Measurements from ENCODE around the gene ESF1. TPM values are rescaled to one million over a fixed set of nuclear protein-coding genes. Genes with fewer than 3 reads are reported as not detected.

The ESF1 gene
- total and polyA plus RNA-seq, 7 donors = 9.0 to 22.8 (median 18.9) TPM

GRCh38 chr20:13816757-13817156 lies 32.0 kb upstream of the ESF1 start:
- intact Hi-C loops (cut with DNase I) = no loop called here
- Histone ChIP-seq H3K4me3 (no peak overlapping the region), H3K9me3 (peaks cover 6% of the 10 kb centered on the region), H3K36me3 (ENCODE audit: insufficient read depth in 1 of 2, low read depth in 1 of 2) (peaks cover 7 to 75% of the 10 kb centered on the region in 2 donors), H3K27me3 (ENCODE audit: insufficient read depth in 3 of 3, low read length in 2 of 3) (no peaks in the 10 kb centered on the region), H3K4me1 (peaks cover 9% of the 10 kb centered on the region), H3K27ac (peak overlapping the region; percentile 60)
- ATAC-seq (no peak), DNase-seq (no peak)
- WGBS, 3 donors = 59 to 81% (median 64%) methylated on average over 3 of the region's 3 CpGs
- no peak for TF ChIP-seq CTCF (IDR thresholded peaks at IDR 0.05)

GRCh38 chr20:13814672-13815071 lies 30.0 kb upstream of the ESF1 start:
- Histone ChIP-seq H3K4me1 (peaks cover 5% of the 10 kb centered on the region), H3K27me3 (ENCODE audit: insufficient read depth in 3 of 3, low read length in 2 of 3) (no peaks in the 10 kb centered on the region), H3K27ac (no peak overlapping the region), H3K4me3 (no peak overlapping the region), H3K36me3 (ENCODE audit: insufficient read depth in 1 of 2, low read depth in 1 of 2) (peaks cover 16 to 96% of the 10 kb centered on the region in 2 donors), H3K9me3 (no peaks in the 10 kb centered on the region)
- 93 to 95% (median 94%) methylated on average over 4 of the region's 4 CpGs for WGBS, 3 donors
- DNase-seq = no peak
- TF ChIP-seq CTCF (IDR thresholded peaks at IDR 0.05) = no peak
- intact Hi-C loops (cut with DNase I) = no loop called here
- no peak for ATAC-seq

- no peak for ATAC-seq
- Histone ChIP-seq H3K27ac (no peak overlapping the region), H3K36me3 (ENCODE audit: insufficient read depth in 1 of 2, low read depth in 1 of 2) (peaks cover 21 to 100% of the 10 kb centered on the region in 2 donors), H3K4me3 (no peak overlapping the region), H3K4me1 (peaks cover 5% of the 10 kb centered on the region), H3K27me3 (ENCODE audit: insufficient read depth in 3 of 3, low read length in 2 of 3) (no peaks in the 10 kb centered on the region), H3K9me3 (no peaks in the 10 kb centered on the region)
- DNase-seq = no peak
- intact Hi-C loops (cut with DNase I) = no loop called here
- TF ChIP-seq CTCF (IDR thresholded peaks at IDR 0.05) = no peak
- WGBS, 3 donors = 38 to 52% (median 46%) methylated on average over 3 of the region's 3 CpGs
Measured at GRCh38 chr20:13813910-13814309, 29.2 kb upstream of the ESF1 start.

- TF ChIP-seq CTCF (IDR thresholded peaks at IDR 0.05) = no peak
- ATAC-seq (no peak), DNase-seq (no peak)
- intact Hi-C loops (cut with DNase I) = no loop called here
- Histone ChIP-seq H3K27ac (no peak overlapping the region), H3K27me3 (ENCODE audit: insufficient read depth in 3 of 3, low read length in 2 of 3) (no peaks in the 10 kb centered on the region), H3K36me3 (ENCODE audit: insufficient read depth in 1 of 2, low read depth in 1 of 2) (peaks cover 22 to 100% of the 10 kb centered on the region in 2 donors), H3K4me3 (no peak overlapping the region), H3K4me1 (no peaks in the 10 kb centered on the region), H3K9me3 (no peaks in the 10 kb centered on the region)
Measured at GRCh38 chr20:13810446-13810845, 25.7 kb upstream of the ESF1 start.

- H3K27ac ChIP-seq = no peak overlapping the region
- intact Hi-C loops (cut with DNase I) = no loop called here
- peaks cover 20 to 100% of the 10 kb centered on the region in 2 donors for H3K36me3 ChIP-seq (ENCODE audit: insufficient read depth in 1 of 2, low read depth in 1 of 2)
- H3K27me3 ChIP-seq (ENCODE audit: insufficient read depth in 3 of 3, low read length in 2 of 3) = no peaks in the 10 kb centered on the region
- ATAC-seq (no peak), DNase-seq (no peak)
- no peak for TF ChIP-seq CTCF (IDR thresholded peaks at IDR 0.05)
- H3K9me3 ChIP-seq = no peaks in the 10 kb centered on the region
- H3K4me1 ChIP-seq = no peaks in the 10 kb centered on the region
- 93 to 96% (median 94%) methylated on average over 3 of the region's 3 CpGs for WGBS, 3 donors
- no peak overlapping the region for H3K4me3 ChIP-seq
Measured at GRCh38 chr20:13809855-13810254, 25.1 kb upstream of the ESF1 start.
